Gastroesophageal sphincter (tissue), 3 donors: ENCODE results near the gene IGFBP2.

Experiments
- CTCF ChIP-seq, 4 experiments: fragments of 200-600 bp in 2 of 4; fragments of 450-650 bp in 2 of 4; sonication (generic) in 1 of 4; IDR thresholded peaks; one replicate each; pipeline ENCODE4 v1.5.1; 2017 to 2019; ENCODE audit warnings: antibody characterized with exemption in 4 of 4, mild to moderate bottlenecking in 2 of 4, moderate library complexity in 2 of 4
- POLR2AphosphoS5 ChIP-seq: sonication (generic); formaldehyde crosslinking; IDR thresholded peaks from one replicate; pipeline ENCODE4 v1.6.1; 2017; ENCODE audit warnings: antibody characterized with exemption

DNA sequence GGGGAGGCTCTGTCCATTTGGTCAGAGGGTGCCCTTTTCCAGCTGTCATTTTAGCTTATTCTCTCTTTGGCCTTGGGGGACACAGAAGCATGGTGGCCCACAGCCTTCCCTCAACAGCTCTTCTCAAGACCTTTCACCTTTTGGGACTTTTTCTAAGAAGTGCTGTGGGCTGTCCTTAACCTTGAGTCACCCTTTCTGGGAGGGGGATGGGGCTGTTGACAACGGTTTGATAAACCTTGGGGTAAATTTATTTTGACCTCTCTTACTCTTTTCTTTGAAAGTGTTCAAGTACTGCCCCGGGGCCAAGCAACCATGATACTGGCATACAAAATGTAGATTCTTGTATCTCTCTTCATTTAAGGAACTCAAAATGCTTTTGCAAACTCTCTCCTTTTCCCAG lies 48.5 kb downstream of the IGFBP2 start:
- TF ChIP-seq CTCF (IDR thresholded peaks at IDR 0.05) = no peak
- TF ChIP-seq POLR2AphosphoS5 = no peak
